Measurements from ENCODE around the gene DLG2. TPM values are rescaled to one million over a fixed set of nuclear protein-coding genes. Genes with fewer than 3 reads are reported as not detected.
A peak's percentile ranks its signal among the peaks of the same experiment; 100 is the strongest.
"Not testable (repeated sequence)": the region's sequence is repeated elsewhere in the genome, so short reads cannot be mapped to it uniquely, and the experiment has no call there.

Gene DLG2
- polyA plus RNA-seq, 1 donor, result 9.6 TPM

GRCh38 chr11:85318573-85318972, 308.6 kb downstream of the DLG2 start:
- DNase-seq (ENCODE audit: low read depth), result no peak

- DNase-seq (ENCODE audit: low read depth), result peak; percentile 11
These were observed 310.2 kb downstream of the DLG2 start for GRCh38 chr11:85316967-85317366.

- no peak for DNase-seq (ENCODE audit: low read depth)
These were observed 313.4 kb downstream of the DLG2 start for GRCh38 chr11:85313741-85314140.

GRCh38 chr11:85310479-85310878, 316.7 kb downstream of the DLG2 start:
- no peak for DNase-seq (ENCODE audit: low read depth)

GRCh38 chr11:85307366-85307765, 319.8 kb downstream of the DLG2 start:
- no peak for DNase-seq (ENCODE audit: low read depth)

- no peak for DNase-seq (ENCODE audit: low read depth)
These were observed 325.1 kb downstream of the DLG2 start for GRCh38 chr11:85301895-85302678.

GRCh38 chr11:85299258-85299942, 327.7 kb downstream of the DLG2 start:
- DNase-seq (ENCODE audit: low read depth), result no peak

- peak; percentile 56 for DNase-seq (ENCODE audit: low read depth)
These were observed 331.4 kb downstream of the DLG2 start for GRCh38 chr11:85295694-85296271.

GRCh38 chr11:85281550-85281949, 345.6 kb downstream of the DLG2 start:
- no peak for DNase-seq (ENCODE audit: low read depth)

- no peak for DNase-seq (ENCODE audit: low read depth)
These were observed 347.9 kb downstream of the DLG2 start for GRCh38 chr11:85279267-85279666.

GRCh38 chr11:85277693-85278092, 349.5 kb downstream of the DLG2 start:
- DNase-seq (ENCODE audit: low read depth), result no peak

GRCh38 chr11:85276332-85276731, 350.8 kb downstream of the DLG2 start:
- no peak for DNase-seq (ENCODE audit: low read depth)

- not testable (repeated sequence) for DNase-seq (ENCODE audit: low read depth)
These were observed 356.8 kb downstream of the DLG2 start for GRCh38 chr11:85270315-85270714.

- no peak for DNase-seq (ENCODE audit: low read depth)
These were observed 358.0 kb downstream of the DLG2 start for GRCh38 chr11:85269109-85269508.

GRCh38 chr11:85266646-85267045, 360.5 kb downstream of the DLG2 start:
- DNase-seq (ENCODE audit: low read depth), result no peak

GRCh38 chr11:85263328-85263727, 363.8 kb downstream of the DLG2 start:
- no peak for DNase-seq (ENCODE audit: low read depth)

- DNase-seq (ENCODE audit: low read depth), result no peak
These were observed 369.3 kb downstream of the DLG2 start for GRCh38 chr11:85257837-85258236.

GRCh38 chr11:85256433-85256832, 370.7 kb downstream of the DLG2 start:
- DNase-seq (ENCODE audit: low read depth), result no peak

- no peak for DNase-seq (ENCODE audit: low read depth)
These were observed 377.7 kb downstream of the DLG2 start for GRCh38 chr11:85249482-85249881.

GRCh38 chr11:85247797-85248196, 379.3 kb downstream of the DLG2 start:
- DNase-seq (ENCODE audit: low read depth), result no peak

GRCh38 chr11:85238906-85239305, 388.2 kb downstream of the DLG2 start:
- DNase-seq (ENCODE audit: low read depth), result no peak

- DNase-seq (ENCODE audit: low read depth), result not testable (repeated sequence)
These were observed 389.1 kb downstream of the DLG2 start for GRCh38 chr11:85238038-85238437.

- DNase-seq (ENCODE audit: low read depth), result no peak
These were observed 390.9 kb downstream of the DLG2 start for GRCh38 chr11:85236211-85236610.
